ENCODE measurements around the gene C8A. TPM values are rescaled to one million over a fixed set of nuclear protein-coding genes. Genes with fewer than 3 reads are reported as not detected.

Gene C8A
- total RNA-seq, 1 experiment from 2014 or later, result 0.13 TPM

DNA sequence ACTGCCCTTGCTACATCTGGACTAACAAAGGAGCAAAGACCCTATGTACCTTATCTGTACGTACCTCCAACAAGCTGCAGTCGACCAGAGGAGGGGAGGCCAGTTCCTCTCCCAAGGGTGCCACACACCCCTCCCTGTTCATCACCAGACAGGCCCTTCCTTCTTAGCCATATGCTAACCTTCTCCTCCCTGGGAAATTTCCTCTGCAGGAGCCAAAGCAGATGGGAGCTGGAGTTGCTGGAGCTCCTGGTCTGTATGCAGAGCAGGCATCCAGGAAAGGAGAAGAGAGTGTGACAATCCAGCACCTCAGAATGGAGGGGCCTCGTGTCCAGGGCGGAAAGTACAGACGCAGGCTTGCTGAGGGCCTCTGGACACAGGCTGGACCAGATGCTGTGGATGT, 62.8 kb downstream of the C8A start:
- Mint-ChIP-seq H3K9me3 (no peaks in the 10 kb centered on the region), H3K4me1 (peaks cover 5% of the 10 kb centered on the region), H3K27me3 (ENCODE audit: low read depth) (peaks cover 3% of the 10 kb centered on the region; the same call in 1 of the 2 replicates), H3K4me3 (no peak overlapping the region), H3K36me3 (no peaks in the 10 kb centered on the region), H3K27ac (no peak overlapping the region)
- ATAC-seq (no peak), DNase-seq (ENCODE audit: low spot score) (no peak)
- ChIA-PET POLR2A (no interaction called here), CTCF (no interaction called here)
- TF ChIP-seq, protein P1, sequence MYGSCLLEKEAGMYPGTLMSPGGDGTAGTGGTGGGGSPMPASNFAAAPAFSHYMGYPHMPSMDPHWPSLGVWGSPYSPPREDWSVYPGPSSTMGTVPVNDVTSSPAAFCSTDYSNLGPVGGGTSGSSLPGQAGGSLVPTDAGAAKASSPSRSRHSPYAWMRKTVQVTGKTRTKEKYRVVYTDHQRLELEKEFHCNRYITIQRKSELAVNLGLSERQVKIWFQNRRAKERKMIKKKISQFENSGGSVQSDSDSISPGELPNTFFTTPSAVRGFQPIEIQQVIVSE (CRISPR knock-in tag; IDR thresholded peaks at IDR 0.05; ENCODE audit: borderline replicate concordance), result no peak
- TF ChIP-seq, protein P2, sequence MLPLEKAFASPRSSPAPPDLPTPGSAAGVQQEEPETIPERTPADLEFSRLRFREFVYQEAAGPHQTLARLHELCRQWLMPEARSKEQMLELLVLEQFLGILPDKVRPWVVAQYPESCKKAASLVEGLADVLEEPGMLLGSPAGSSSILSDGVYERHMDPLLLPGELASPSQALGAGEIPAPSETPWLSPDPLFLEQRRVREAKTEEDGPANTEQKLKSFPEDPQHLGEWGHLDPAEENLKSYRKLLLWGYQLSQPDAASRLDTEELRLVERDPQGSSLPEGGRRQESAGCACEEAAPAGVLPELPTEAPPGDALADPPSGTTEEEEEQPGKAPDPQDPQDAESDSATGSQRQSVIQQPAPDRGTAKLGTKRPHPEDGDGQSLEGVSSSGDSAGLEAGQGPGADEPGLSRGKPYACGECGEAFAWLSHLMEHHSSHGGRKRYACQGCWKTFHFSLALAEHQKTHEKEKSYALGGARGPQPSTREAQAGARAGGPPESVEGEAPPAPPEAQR (CRISPR knock-in tag; IDR thresholded peaks at IDR 0.05), result no peak
- TF ChIP-seq, protein P3, sequence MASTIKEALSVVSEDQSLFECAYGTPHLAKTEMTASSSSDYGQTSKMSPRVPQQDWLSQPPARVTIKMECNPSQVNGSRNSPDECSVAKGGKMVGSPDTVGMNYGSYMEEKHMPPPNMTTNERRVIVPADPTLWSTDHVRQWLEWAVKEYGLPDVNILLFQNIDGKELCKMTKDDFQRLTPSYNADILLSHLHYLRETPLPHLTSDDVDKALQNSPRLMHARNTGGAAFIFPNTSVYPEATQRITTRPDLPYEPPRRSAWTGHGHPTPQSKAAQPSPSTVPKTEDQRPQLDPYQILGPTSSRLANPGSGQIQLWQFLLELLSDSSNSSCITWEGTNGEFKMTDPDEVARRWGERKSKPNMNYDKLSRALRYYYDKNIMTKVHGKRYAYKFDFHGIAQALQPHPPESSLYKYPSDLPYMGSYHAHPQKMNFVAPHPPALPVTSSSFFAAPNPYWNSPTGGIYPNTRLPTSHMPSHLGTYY (CRISPR knock-in tag; IDR thresholded peaks at IDR 0.05), result no peak
- TF ChIP-seq KAT7 (CRISPR knock-in tag; IDR thresholded peaks at IDR 0.05; ENCODE audit: borderline replicate concordance) (no peak), TEAD1 (CRISPR knock-in tag; IDR thresholded peaks at IDR 0.05) (no peak), MXD4 (CRISPR knock-in tag; IDR thresholded peaks at IDR 0.05; ENCODE audit: borderline replicate concordance) (no peak), ZNF416 (CRISPR knock-in tag; IDR thresholded peaks at IDR 0.05) (no peak), ZBTB21 (CRISPR knock-in tag; IDR thresholded peaks at IDR 0.05; ENCODE audit: borderline replicate concordance) (no peak), GABPB1 (CRISPR knock-in tag; IDR thresholded peaks at IDR 0.05) (no peak)
- TF ChIP-seq, protein P4, sequence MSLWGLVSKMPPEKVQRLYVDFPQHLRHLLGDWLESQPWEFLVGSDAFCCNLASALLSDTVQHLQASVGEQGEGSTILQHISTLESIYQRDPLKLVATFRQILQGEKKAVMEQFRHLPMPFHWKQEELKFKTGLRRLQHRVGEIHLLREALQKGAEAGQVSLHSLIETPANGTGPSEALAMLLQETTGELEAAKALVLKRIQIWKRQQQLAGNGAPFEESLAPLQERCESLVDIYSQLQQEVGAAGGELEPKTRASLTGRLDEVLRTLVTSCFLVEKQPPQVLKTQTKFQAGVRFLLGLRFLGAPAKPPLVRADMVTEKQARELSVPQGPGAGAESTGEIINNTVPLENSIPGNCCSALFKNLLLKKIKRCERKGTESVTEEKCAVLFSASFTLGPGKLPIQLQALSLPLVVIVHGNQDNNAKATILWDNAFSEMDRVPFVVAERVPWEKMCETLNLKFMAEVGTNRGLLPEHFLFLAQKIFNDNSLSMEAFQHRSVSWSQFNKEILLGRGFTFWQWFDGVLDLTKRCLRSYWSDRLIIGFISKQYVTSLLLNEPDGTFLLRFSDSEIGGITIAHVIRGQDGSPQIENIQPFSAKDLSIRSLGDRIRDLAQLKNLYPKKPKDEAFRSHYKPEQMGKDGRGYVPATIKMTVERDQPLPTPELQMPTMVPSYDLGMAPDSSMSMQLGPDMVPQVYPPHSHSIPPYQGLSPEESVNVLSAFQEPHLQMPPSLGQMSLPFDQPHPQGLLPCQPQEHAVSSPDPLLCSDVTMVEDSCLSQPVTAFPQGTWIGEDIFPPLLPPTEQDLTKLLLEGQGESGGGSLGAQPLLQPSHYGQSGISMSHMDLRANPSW (CRISPR knock-in tag; conservative IDR thresholded peaks at IDR 0.05; ENCODE audit: low read depth), result no peak
- TF ChIP-seq, protein P5, sequence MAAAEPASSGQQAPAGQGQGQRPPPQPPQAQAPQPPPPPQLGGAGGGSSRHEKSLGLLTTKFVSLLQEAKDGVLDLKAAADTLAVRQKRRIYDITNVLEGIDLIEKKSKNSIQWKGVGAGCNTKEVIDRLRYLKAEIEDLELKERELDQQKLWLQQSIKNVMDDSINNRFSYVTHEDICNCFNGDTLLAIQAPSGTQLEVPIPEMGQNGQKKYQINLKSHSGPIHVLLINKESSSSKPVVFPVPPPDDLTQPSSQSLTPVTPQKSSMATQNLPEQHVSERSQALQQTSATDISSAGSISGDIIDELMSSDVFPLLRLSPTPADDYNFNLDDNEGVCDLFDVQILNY (CRISPR knock-in tag; IDR thresholded peaks at IDR 0.05), result no peak

DNA sequence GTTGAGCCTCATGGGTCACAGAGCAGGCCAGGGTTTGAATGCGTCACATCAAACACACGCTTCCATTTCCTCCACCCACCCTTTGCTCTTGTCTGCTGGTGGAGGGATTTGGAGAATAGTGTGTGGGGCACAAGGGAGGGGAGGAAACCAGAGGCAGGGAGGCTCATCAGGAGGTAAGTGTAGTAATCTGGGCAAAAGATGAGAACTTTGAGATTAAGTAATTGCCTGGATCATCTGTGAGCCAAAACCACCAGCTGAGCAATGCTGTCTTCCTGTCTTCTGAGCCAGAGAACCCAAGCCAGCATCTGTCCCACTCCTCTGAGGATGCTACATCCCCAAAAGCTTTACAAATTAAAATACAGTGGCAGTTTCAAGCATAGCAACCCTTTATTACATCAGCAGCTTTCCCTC, 66.0 kb downstream of the C8A start:
- no peak for ATAC-seq
- no peak for TF ChIP-seq GRHL2 (CRISPR knock-in tag; IDR thresholded peaks at IDR 0.05; ENCODE audit: insufficient replicate concordance, severe bottlenecking)
- TF ChIP-seq SP1 (CRISPR knock-in tag; conservative IDR thresholded peaks at IDR 0.05), result no peak
- TF ChIP-seq NR1H2 (CRISPR knock-in tag; IDR thresholded peaks at IDR 0.05), result no peak
- TF ChIP-seq, protein P6, sequence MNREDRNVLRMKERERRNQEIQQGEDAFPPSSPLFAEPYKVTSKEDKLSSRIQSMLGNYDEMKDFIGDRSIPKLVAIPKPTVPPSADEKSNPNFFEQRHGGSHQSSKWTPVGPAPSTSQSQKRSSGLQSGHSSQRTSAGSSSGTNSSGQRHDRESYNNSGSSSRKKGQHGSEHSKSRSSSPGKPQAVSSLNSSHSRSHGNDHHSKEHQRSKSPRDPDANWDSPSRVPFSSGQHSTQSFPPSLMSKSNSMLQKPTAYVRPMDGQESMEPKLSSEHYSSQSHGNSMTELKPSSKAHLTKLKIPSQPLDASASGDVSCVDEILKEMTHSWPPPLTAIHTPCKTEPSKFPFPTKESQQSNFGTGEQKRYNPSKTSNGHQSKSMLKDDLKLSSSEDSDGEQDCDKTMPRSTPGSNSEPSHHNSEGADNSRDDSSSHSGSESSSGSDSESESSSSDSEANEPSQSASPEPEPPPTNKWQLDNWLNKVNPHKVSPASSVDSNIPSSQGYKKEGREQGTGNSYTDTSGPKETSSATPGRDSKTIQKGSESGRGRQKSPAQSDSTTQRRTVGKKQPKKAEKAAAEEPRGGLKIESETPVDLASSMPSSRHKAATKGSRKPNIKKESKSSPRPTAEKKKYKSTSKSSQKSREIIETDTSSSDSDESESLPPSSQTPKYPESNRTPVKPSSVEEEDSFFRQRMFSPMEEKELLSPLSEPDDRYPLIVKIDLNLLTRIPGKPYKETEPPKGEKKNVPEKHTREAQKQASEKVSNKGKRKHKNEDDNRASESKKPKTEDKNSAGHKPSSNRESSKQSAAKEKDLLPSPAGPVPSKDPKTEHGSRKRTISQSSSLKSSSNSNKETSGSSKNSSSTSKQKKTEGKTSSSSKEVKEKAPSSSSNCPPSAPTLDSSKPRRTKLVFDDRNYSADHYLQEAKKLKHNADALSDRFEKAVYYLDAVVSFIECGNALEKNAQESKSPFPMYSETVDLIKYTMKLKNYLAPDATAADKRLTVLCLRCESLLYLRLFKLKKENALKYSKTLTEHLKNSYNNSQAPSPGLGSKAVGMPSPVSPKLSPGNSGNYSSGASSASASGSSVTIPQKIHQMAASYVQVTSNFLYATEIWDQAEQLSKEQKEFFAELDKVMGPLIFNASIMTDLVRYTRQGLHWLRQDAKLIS (CRISPR knock-in tag; IDR thresholded peaks at IDR 0.05; ENCODE audit: borderline replicate concordance), result no peak
- TF ChIP-seq FOXK1 (CRISPR knock-in tag; IDR thresholded peaks at IDR 0.05), result no peak
- no peak for TF ChIP-seq FOXJ3 (CRISPR knock-in tag; IDR thresholded peaks at IDR 0.05; ENCODE audit: borderline replicate concordance)
- TF ChIP-seq, protein P7, sequence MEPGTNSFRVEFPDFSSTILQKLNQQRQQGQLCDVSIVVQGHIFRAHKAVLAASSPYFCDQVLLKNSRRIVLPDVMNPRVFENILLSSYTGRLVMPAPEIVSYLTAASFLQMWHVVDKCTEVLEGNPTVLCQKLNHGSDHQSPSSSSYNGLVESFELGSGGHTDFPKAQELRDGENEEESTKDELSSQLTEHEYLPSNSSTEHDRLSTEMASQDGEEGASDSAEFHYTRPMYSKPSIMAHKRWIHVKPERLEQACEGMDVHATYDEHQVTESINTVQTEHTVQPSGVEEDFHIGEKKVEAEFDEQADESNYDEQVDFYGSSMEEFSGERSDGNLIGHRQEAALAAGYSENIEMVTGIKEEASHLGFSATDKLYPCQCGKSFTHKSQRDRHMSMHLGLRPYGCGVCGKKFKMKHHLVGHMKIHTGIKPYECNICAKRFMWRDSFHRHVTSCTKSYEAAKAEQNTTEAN (CRISPR knock-in tag; IDR thresholded peaks at IDR 0.05), result no peak
- no peak for TF ChIP-seq ZNF121 (CRISPR knock-in tag; IDR thresholded peaks at IDR 0.05)
- TF ChIP-seq ZBTB21 (CRISPR knock-in tag; IDR thresholded peaks at IDR 0.05; ENCODE audit: borderline replicate concordance), result no peak
- TF ChIP-seq SOX15 (CRISPR knock-in tag; IDR thresholded peaks at IDR 0.05), result no peak
- TF ChIP-seq, protein P5 (CRISPR knock-in tag; IDR thresholded peaks at IDR 0.05), result no peak
- TF ChIP-seq ZNF671 (CRISPR knock-in tag; IDR thresholded peaks at IDR 0.05), result no peak
- TF ChIP-seq, protein P8, sequence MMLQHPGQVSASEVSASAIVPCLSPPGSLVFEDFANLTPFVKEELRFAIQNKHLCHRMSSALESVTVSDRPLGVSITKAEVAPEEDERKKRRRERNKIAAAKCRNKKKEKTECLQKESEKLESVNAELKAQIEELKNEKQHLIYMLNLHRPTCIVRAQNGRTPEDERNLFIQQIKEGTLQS (CRISPR knock-in tag; conservative IDR thresholded peaks at IDR 0.05), result no peak

More for the DNA sequence above, 66.0 kb downstream of the C8A start:
- peaks cover 6% of the 10 kb centered on the region; the same call in 1 of the 2 replicates for H3K27me3 Mint-ChIP-seq (ENCODE audit: low read depth)
- no peaks in the 10 kb centered on the region for H3K36me3 Mint-ChIP-seq
- H3K9me3 Mint-ChIP-seq, result no peaks in the 10 kb centered on the region
- H3K27ac Mint-ChIP-seq, result no peak overlapping the region
- CTCF ChIA-PET, result no interaction called here
- H3K4me3 Mint-ChIP-seq, result no peak overlapping the region
- POLR2A ChIA-PET, result no interaction called here
- peaks cover 11% of the 10 kb centered on the region for H3K4me1 Mint-ChIP-seq
- no peak for DNase-seq (ENCODE audit: low spot score)
